Suprapubic skin (tissue), 3 donors: ENCODE data around the gene ZEB2.

Source experiments
- POLR2A ChIP-seq, 2 donors: fragments of 450-650 bp; IDR thresholded peaks; one replicate each; pipeline ENCODE4 v1.6.1; 2017; ENCODE audit warnings: antibody characterized with exemption in 2 of 2, mild to moderate bottlenecking in 2 of 2, moderate library complexity in 2 of 2
- TF ChIP-seq, protein P1 (sequence below), 2 donors: fragments of 200-600 bp in 1 of 2; fragments of 450-650 bp in 1 of 2; sonication (generic) in 1 of 2; IDR thresholded peaks; one replicate each; pipeline ENCODE4 v1.5.1; 2016 to 2019; ENCODE audit warnings: antibody characterized with exemption in 2 of 2, mild to moderate bottlenecking in 1 of 2, moderate library complexity in 1 of 2

GRCh38 chr2:144415386-144415785, 104.5 kb downstream of the ZEB2 start:
- TF ChIP-seq POLR2A (IDR thresholded peaks at IDR 0.05): no peak
- TF ChIP-seq, protein P1, sequence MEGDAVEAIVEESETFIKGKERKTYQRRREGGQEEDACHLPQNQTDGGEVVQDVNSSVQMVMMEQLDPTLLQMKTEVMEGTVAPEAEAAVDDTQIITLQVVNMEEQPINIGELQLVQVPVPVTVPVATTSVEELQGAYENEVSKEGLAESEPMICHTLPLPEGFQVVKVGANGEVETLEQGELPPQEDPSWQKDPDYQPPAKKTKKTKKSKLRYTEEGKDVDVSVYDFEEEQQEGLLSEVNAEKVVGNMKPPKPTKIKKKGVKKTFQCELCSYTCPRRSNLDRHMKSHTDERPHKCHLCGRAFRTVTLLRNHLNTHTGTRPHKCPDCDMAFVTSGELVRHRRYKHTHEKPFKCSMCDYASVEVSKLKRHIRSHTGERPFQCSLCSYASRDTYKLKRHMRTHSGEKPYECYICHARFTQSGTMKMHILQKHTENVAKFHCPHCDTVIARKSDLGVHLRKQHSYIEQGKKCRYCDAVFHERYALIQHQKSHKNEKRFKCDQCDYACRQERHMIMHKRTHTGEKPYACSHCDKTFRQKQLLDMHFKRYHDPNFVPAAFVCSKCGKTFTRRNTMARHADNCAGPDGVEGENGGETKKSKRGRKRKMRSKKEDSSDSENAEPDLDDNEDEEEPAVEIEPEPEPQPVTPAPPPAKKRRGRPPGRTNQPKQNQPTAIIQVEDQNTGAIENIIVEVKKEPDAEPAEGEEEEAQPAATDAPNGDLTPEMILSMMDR (IDR thresholded peaks at IDR 0.05): no peak
